ENCODE measurements around the gene CDON.

CDON gene

GRCh38 chr11:126101251-126101929, 38.7 kb upstream of the CDON start:
- no peak for TF ChIP-seq TAF1 (IDR thresholded peaks at IDR 0.05; ENCODE audit: low read depth)
- no peak for TF ChIP-seq RAD21 (IDR thresholded peaks at IDR 0.05; ENCODE audit: low read depth)
- no peak for TF ChIP-seq FOXM1 (IDR thresholded peaks at IDR 0.05; ENCODE audit: borderline replicate concordance, low read depth)
- TF ChIP-seq, protein P1, sequence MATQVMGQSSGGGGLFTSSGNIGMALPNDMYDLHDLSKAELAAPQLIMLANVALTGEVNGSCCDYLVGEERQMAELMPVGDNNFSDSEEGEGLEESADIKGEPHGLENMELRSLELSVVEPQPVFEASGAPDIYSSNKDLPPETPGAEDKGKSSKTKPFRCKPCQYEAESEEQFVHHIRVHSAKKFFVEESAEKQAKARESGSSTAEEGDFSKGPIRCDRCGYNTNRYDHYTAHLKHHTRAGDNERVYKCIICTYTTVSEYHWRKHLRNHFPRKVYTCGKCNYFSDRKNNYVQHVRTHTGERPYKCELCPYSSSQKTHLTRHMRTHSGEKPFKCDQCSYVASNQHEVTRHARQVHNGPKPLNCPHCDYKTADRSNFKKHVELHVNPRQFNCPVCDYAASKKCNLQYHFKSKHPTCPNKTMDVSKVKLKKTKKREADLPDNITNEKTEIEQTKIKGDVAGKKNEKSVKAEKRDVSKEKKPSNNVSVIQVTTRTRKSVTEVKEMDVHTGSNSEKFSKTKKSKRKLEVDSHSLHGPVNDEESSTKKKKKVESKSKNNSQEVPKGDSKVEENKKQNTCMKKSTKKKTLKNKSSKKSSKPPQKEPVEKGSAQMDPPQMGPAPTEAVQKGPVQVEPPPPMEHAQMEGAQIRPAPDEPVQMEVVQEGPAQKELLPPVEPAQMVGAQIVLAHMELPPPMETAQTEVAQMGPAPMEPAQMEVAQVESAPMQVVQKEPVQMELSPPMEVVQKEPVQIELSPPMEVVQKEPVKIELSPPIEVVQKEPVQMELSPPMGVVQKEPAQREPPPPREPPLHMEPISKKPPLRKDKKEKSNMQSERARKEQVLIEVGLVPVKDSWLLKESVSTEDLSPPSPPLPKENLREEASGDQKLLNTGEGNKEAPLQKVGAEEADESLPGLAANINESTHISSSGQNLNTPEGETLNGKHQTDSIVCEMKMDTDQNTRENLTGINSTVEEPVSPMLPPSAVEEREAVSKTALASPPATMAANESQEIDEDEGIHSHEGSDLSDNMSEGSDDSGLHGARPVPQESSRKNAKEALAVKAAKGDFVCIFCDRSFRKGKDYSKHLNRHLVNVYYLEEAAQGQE (IDR thresholded peaks at IDR 0.05; ENCODE audit: low read depth) = no peak
- TF ChIP-seq TCF12 (IDR thresholded peaks at IDR 0.05; ENCODE audit: low read depth) = no peak
- no peak for TF ChIP-seq EP300 (IDR thresholded peaks at IDR 0.05; ENCODE audit: borderline replicate concordance)
- no peak for TF ChIP-seq TEAD4 (IDR thresholded peaks at IDR 0.05)
- no peak for TF ChIP-seq CREB1 (IDR thresholded peaks at IDR 0.05; ENCODE audit: low read depth)
- TF ChIP-seq, protein P2, sequence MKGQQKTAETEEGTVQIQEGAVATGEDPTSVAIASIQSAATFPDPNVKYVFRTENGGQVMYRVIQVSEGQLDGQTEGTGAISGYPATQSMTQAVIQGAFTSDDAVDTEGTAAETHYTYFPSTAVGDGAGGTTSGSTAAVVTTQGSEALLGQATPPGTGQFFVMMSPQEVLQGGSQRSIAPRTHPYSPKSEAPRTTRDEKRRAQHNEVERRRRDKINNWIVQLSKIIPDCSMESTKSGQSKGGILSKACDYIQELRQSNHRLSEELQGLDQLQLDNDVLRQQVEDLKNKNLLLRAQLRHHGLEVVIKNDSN (IDR thresholded peaks at IDR 0.05) = no peak

DNA sequence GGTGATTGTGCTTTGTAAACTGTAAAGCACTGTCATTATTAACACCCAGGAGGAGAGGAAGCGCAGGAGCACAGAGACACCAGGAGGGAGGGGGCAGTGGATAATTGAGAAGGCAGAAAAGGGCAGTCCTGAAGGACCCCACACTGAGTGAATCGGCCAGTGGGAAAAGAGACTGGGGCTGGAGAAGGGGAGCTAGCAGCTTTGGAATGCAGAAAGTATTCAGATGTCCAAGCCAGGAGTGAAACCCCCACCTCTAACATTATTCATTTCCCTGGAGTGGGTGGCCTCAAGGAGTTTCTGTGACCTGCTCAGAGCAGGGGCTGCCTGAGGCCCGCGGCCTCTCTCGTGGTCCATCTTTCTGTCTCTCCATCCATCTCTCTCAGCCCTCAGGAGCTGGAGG, 38.0 kb upstream of the CDON start:
- TF ChIP-seq EGR1 (IDR thresholded peaks at IDR 0.05) (no peak), YY1 (IDR thresholded peaks at IDR 0.05; ENCODE audit: low read depth) (no peak), RAD21 (IDR thresholded peaks at IDR 0.05; ENCODE audit: low read depth) (no peak), FOXM1 (IDR thresholded peaks at IDR 0.05; ENCODE audit: borderline replicate concordance, low read depth) (no peak), TCF12 (IDR thresholded peaks at IDR 0.05; ENCODE audit: low read depth) (no peak), ZBTB7A (IDR thresholded peaks at IDR 0.05; ENCODE audit: low read depth) (no peak), CREB1 (IDR thresholded peaks at IDR 0.05; ENCODE audit: low read depth) (no peak), NFIC (IDR thresholded peaks at IDR 0.05) (no peak), CEBPB (IDR thresholded peaks at IDR 0.05) (no peak), EP300 (IDR thresholded peaks at IDR 0.05; ENCODE audit: borderline replicate concordance) (no peak), TEAD4 (IDR thresholded peaks at IDR 0.05) (no peak)
- TF ChIP-seq, protein P2 (IDR thresholded peaks at IDR 0.05) = no peak
- TF ChIP-seq, protein P1 (IDR thresholded peaks at IDR 0.05; ENCODE audit: low read depth) = no peak
- TF ChIP-seq, protein P3, sequence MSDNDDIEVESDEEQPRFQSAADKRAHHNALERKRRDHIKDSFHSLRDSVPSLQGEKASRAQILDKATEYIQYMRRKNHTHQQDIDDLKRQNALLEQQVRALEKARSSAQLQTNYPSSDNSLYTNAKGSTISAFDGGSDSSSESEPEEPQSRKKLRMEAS (IDR thresholded peaks at IDR 0.05) = no peak

- TF ChIP-seq TAF1 (IDR thresholded peaks at IDR 0.05; ENCODE audit: low read depth) = no peak
- TF ChIP-seq, protein P2 (IDR thresholded peaks at IDR 0.05) = no peak
- TF ChIP-seq FOXM1 (IDR thresholded peaks at IDR 0.05; ENCODE audit: borderline replicate concordance, low read depth) = no peak
These were observed 35.6 kb upstream of the CDON start for GRCh38 chr11:126098204-126098769.

GRCh38 chr11:126095745-126096144, 33.1 kb upstream of the CDON start:
- no peak for TF ChIP-seq RAD21 (IDR thresholded peaks at IDR 0.05; ENCODE audit: low read depth)
- no peak for TF ChIP-seq TEAD4 (IDR thresholded peaks at IDR 0.05)
- no peak for TF ChIP-seq TAF1 (IDR thresholded peaks at IDR 0.05; ENCODE audit: low read depth)
- no peak for TF ChIP-seq EP300 (IDR thresholded peaks at IDR 0.05; ENCODE audit: borderline replicate concordance)
- TF ChIP-seq, protein P1 (IDR thresholded peaks at IDR 0.05; ENCODE audit: low read depth) = no peak
- TF ChIP-seq, protein P2 (IDR thresholded peaks at IDR 0.05) = no peak
- no peak for TF ChIP-seq CREB1 (IDR thresholded peaks at IDR 0.05; ENCODE audit: low read depth)

All from Ishikawa (cell line).